ENCODE data around the gene RBM20.

GRCh38 chr10:110643035-110643652, 992 bp upstream of the RBM20 start:
- no peak for TF ChIP-seq CTCF (CRISPR knock-in tag; IDR thresholded peaks at IDR 0.05)
- no peak for TF ChIP-seq ZNF549 (CRISPR knock-in tag; IDR thresholded peaks at IDR 0.05)
- no peak for TF ChIP-seq STAT6 (CRISPR knock-in tag; IDR thresholded peaks at IDR 0.05; ENCODE audit: borderline replicate concordance)
- no peak for TF ChIP-seq FOXJ3 (CRISPR knock-in tag; IDR thresholded peaks at IDR 0.05; ENCODE audit: borderline replicate concordance)
- no peak for TF ChIP-seq POLR2A (IDR thresholded peaks at IDR 0.05; ENCODE audit: insufficient read depth in 1 of 2, low read depth in 2 of 2, low read length in 2 of 2)
- TF ChIP-seq EP300 (IDR thresholded peaks at IDR 0.05; ENCODE audit: low read depth in 2 of 2, low read length in 2 of 2) = no peak
- TF ChIP-seq EP300 (CRISPR knock-in tag; IDR thresholded peaks at IDR 0.05; ENCODE audit: borderline replicate concordance) = no peak
- no peak for TF ChIP-seq E2F1 (CRISPR knock-in tag; IDR thresholded peaks at IDR 0.05)
- no peak for TF ChIP-seq TAF1 (CRISPR knock-in tag; IDR thresholded peaks at IDR 0.05)
- TF ChIP-seq GABPA (IDR thresholded peaks at IDR 0.05; ENCODE audit: low read depth, low read length) = no peak
- TF ChIP-seq GABPA (CRISPR knock-in tag; IDR thresholded peaks at IDR 0.05; ENCODE audit: low read depth) = no peak
- no peak for TF ChIP-seq ZNF7 (CRISPR knock-in tag; IDR thresholded peaks at IDR 0.05)
- no peak for TF ChIP-seq ZNF556 (CRISPR knock-in tag; IDR thresholded peaks at IDR 0.05; ENCODE audit: borderline replicate concordance)
- TF ChIP-seq MAZ (IDR thresholded peaks at IDR 0.05; ENCODE audit: borderline replicate concordance, low read depth, low read length) = no peak
- TF ChIP-seq MAZ (CRISPR knock-in tag; IDR thresholded peaks at IDR 0.05; ENCODE audit: low read depth) = no peak
- no peak for TF ChIP-seq SMC3 (IDR thresholded peaks at IDR 0.05; ENCODE audit: low read length)
